Amygdala (tissue), 56 donors: ENCODE data around the gene ZNF169.
"Not testable (repeated sequence)": the region's sequence is repeated elsewhere in the genome, so short reads cannot be mapped to it uniquely, and the experiment has no call there.

Experiments
- DNase-seq, 56 donors: peaks; one replicate each; lab custom pipeline; 2025; lab: John Stamatoyannopoulos, UW

Gene ZNF169

DNA sequence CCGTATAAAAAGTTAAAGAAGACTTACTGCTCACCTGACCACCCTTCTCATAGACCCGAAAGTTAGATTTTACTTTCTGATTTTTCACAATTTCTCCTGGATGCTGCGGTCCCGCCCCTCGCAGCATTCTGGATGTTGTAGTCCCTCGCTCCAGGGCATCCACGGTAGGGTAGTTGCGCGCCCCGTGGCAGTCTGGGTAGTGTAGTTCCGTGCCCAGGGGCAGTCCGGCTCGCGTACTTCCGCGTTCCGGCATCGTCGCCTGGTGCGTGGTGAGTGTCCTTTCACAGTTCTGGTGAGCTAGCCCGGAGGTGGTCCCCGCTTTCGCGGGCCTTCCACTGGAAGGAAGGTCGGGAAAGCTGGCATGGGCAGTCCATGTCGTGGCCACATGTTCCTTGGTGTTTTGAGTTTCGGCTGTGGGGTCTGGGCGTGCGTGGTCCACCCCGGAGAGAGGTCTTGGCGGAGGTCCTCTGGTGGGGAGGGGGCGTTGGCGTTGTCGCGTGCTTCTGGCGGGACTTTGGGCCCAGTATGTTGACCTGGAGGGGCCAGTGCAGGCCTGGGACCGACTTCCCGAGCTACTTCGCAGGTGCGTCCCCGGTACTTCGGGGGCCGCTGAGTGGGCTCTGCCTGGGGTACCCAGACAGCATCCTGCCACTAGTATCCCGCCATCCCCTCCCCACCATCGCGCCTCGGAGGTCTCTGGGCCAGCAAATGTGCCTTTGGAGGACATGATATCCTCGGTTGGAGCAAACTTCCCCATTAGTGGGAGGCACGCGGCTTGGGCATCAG, at the start of gene ZNF169:
Gene ZNF169, plus strand, starts transcription at position 222 of the 786 bp plus-strand sequence. CDS start 19,515 bp downstream, outside the sequence.
- DNase-seq: peak; percentile 18 to 94 (median 78)

DNA sequence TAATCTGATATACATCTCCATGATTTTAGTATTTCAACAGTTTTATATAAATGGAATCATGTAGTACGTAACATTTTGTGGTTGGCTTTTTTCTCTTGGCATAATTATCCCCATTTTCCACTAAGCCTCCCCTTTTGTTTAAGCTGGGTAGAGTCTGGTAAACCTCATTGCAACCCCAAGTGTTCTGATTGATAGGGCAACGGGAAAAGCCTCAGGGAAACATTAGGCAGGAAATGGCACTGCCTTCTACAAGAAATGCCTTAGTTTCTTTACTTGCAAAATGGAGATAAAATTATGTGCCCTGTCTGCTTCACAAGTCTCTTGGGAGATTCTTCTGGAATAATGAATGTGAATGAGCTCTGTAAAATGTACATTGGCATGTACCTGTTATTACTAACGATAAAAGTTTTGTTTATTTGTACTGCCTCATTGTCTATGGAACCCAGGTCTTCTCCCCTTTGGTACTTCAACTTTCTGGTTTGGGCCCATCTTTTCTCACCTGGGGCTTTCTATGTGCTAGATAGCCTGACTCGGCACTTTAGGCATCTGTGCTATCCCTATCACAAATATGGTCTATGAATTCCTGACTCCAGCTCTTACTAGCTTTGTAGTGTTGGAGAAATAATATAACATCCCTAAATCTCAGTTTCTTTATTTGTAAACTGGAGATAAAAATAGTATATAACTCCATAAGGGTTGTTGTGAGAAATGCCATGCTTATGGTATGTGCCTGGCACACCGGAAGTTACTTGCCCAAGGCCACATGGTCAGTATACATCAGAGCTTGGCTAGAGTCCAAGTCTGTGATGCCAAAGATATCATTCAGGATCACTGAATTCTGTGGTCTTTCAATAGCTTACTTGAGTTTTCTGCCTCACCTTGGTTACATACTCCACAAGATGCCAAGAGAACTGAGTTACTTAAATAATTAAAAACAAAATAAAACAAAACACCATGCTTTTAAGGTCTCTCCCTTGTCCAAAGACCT, 48.2 kb upstream of the ZNF169 start:
- DNase-seq: peak in 1 of 56 donors; percentile 20

DNA sequence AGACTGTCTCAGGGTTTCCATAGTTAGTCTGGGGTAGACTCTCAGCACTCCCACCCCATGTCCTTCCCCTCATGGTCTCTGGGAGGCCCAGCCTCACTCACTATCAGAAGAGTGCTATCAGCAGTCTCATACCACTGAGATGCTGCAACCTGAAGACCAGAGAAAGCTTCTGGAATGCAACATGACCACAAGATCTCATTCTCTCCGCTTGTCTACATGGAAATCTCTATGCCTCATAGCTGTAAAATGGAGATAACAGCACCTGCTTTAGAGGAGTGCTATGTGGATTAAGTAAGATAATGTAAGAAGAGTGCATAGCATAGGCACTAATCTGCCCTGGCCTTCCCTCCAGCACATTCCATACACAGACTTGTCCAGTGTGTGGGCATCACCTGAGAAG, 47.0 kb upstream of the ZNF169 start:
- DNase-seq: no peak

DNA sequence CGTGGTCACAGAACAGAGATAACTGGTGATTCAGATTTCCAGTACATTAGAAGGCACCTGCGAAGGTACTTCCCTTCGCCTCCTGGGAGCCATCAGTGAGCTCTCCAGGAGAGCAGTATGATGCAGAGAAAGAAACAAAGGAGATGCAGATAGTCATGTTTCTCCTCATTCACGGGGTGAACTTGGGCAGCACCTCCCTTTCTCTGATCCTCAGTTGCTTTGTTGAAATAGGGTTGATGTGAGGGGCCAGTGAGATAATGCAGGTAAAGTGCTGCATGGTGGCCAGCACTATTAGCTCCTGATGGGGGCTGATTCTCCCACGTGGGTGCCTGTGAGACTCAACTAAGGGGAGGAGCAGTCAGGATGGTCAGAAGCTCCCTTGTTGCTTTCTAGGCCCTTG, 46.6 kb upstream of the ZNF169 start:
- DNase-seq: no peak

DNA sequence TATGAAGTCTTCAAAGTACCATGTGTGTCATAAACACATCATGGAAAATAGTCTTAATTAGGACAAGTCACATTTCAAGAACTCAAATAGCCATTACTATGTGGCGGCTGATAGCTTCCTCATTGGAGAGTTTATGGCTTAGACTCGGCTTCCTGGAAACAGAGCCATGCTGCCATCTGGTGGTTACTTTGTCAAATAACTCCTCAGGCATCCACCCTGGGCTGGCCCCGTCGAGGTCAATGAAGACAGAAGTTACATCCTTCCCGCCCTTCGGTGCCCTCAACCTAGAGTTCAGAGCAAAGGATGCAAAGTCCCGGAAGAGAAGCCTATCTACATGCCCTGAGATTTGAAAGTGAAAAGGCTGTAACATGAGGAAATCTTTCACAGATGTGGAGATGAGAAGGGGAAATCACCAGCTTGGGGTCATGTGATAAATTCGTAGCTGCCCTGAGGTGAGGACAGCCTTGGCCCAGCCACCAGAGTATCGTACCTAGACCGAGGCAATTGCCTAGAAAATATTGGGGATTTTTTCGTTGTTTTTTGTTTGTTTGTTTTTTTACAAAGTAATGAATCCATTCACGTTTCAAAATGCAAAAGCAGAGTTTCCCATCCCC, 45.5 kb upstream of the ZNF169 start:
- peak in 48 of 56 donors; percentile 4 to 83 (median 41) for DNase-seq

DNA sequence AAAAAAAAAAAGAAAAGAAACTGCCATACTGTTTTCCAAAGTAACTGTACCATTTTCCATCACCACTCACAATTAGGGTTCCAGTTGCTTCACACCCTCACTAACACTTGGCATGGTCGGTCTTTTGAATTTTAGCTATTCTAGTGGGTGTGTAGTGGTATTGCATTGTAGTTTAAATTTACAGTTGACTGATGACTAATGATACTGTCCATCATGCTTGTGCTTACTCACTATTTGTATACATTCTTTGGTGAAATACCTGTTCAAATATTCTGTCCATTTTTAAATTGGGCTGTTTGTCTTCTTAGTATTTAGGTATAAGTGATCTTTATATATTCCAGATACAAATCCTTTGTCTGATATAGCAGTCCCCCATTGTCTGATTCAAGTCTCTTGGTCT, 36.2 kb upstream of the ZNF169 start:
- DNase-seq: no peak

DNA sequence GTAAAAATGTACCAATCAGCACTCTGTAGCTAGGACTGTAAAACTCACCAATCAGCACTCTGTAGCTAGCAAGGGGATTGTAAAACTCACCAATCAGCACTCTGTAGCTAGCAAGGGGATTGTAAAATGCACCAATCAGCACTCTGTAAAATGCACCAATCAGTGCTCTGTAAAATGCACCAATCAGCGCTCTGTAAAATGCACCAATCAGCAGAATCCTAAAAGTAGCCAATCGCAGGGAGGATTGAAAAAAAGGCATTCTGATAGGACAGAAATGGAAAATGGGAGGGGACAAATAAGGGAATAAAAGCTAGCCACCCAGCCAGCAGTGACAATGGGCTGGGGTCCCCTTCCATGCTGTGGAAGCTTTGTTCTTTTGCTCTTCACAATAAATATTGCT, 33.7 kb upstream of the ZNF169 start:
- DNase-seq: not testable (repeated sequence)

DNA sequence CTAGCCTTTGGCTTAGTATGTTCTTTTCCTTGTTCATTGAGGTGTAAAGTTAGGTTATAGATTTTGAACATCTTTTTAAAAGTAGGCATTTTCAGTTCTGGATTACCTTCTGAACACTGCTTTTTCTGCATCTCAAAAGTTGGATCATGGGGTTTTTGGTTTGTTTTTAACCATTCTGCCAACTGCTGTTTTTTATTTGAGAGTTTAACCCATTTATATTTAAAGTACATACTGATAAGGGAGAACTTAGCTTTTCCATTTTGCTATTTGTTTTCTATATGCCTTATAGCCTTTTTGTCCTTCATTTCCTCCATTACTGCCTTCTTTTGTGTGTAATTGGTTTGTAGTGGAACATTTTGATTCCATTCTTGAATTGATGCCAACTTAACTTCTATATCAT, 30.5 kb upstream of the ZNF169 start:
- DNase-seq: no peak

DNA sequence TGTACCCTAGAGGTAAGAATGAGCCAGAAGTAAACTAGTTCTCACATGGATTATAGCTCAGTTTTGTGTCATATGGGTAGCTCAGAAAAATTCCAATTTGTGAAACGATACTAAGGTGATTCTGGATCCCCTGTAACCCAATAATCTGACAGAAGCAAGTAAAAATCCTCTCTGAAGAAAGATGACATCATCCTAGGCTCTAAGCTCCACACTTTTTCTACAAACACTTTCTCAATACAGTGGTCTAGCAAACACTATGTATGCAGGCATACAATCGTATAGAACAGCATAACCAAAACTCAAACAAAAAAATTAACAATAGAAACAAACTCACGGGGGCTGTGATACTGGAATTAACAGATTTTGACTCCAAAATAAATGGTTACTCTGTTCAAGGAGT, 26.7 kb upstream of the ZNF169 start:
- no peak for DNase-seq

DNA sequence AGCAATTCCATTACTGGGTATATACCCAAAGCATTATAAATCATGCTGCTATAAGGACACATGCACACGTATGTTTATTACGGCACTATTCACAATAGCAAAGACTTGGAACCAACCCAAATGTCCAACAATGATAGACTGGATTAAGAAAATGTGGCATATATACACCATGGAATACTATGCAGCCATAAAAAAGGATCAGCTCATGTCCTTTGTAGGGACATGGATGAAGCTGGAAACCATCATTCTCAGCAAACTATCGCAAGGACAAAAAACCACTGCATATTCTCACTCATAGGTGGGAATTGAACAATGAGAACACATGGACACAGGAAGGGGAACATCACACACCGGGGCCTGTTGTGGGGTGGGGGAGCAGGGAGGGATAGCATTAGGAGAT, 18.0 kb upstream of the ZNF169 start:
- not testable (repeated sequence) for DNase-seq

DNA sequence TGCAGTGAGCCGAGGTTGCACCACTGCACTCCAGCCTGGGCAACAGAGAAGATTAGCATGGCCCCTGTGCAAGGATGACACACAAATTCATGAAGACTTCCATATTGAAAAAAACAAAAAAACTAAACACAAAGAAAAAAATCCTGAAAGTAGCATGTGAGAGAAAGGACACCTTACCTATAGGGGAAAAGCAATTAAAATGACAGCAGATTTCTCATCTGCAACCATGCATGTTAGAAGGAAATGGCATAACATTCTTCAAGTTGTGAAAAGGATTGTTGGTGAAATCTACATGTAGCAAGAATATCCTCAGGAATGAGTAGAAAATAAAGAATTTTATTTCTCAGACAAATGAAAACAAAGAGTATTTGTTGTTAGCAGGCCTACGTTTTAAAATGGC, 13.4 kb upstream of the ZNF169 start:
- no peak for DNase-seq

DNA sequence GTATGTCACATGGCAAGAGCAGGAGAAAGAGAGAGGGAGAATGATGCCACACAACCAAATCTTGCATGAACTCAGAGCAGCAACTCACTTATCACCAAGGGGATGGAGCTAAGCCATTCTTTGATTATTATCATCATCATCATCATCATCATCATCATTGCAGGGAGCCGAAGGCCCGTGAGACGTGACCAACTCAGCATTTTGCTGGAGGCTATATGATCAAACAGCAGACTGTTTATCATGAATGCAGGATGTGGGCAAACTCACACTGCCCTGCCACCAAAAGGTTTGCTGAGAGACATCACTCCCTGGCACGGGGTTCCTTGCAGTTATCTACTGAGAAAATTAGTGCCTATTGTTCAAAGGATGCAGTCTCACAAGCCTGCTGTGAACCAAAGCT, 8.6 kb upstream of the ZNF169 start:
- no peak for DNase-seq

DNA sequence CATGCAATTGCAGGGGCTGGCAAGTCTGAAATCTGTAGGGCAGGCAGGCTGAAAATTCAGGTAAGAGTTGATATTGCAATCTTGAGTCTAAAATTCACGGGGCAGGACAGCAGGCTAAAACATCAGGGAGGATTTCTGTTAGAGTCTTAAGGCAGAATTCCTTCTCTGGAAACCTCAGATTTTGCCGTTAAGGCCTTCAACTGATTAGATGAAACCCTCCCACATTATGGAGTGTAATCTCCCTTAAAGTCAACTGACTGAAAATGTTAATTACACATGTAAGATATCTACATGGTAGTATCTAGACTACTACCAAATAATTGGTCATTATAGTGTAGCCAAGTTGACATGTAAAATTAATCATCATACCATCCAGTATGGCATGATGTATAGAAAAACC, 3.1 kb upstream of the ZNF169 start:
- no peak for DNase-seq

DNA sequence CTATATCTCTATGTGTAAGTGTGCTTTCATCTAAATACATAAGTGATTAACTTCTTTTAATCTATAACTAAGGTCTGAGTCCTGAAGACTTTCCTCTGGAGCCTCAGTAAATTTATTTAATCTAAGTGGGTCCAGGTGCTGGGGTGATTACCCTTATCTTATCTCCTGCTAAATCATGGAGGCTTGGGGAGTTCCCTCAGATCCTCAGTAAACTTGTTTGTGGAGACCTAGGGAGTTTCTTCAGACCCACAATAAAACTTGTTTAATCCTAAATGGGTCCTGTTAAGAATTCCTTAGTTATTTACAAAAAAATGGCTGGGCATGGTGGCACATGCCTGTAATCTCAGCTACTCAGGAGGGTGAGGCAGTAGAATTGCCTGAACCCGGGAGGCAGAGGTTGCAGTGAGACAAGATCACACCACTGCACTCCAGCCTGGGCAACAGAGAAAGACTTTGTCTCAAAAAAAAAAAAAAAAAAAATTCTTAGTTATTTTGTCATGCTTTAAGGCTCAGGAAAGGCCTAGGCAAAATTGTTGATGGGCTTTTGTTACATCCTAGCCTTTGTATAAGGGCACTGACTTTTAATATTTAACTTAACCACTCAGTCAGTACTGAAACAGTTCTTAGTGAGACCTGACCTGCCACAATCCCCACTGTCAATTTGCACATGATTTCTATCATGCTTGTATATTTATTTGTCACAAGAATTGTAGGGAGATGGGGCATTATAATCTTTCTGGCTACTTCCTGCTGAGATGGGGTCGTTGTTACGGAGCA, 6.7 kb downstream of the ZNF169 start:
- not testable (repeated sequence) for DNase-seq

DNA sequence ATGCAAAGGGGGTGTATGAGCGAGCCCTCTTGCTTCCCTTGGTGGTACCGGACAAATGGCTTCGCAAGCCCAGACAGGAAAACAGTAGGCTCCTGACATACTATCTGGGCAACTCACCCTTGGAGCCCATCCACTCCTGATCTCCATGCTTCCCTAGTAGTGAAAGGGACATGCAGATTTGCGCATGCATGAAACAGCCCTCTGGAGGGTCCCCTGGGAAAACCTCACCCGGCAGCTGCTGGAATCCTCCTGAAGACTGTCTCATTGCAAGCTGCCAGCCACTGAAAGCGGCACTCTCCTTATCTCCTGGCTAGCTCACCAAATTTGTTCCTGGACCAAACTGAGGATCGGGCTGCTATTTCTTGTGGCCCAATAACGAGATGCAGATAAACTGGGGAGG, 10.2 kb downstream of the ZNF169 start:
- DNase-seq: no peak

DNA sequence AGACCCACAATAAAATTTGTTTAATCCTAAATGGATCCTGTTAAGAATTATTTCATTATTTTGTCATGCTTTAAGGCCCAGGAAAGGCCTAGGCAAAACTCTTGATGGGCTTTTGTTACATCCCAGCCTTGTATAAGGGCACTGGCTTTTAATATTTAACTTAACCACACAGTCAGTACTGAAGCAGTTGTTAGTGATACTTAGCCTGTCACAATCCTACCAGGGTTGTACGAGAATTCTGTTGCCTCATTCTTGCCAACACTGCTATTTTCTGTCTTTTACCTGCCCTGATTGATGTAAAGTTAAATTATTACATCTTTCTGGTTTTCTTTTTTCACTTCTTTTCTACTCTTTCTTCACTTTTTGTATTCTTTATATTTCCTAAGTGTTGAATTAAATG, 10.9 kb downstream of the ZNF169 start:
- no peak for DNase-seq

DNA sequence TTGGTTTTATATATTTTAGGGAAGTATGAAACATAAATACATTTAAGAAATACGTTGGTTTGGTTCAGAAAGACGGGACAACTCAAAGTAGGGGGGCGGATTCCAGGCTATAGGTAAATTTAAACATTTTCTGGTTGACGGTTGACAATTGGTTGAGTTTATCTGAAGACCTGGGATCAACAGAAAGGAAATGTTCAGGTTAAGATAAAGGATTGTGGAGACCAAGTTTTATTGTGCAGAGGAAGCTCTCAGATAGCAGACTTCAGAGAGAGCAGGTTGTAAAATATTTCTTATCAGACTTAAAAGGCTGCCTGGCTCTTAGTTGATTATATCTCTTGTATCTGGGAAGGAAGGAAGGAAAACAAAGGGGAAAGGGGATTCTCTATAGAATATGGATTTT, 17.9 kb downstream of the ZNF169 start:
- DNase-seq: not testable (repeated sequence)

DNA sequence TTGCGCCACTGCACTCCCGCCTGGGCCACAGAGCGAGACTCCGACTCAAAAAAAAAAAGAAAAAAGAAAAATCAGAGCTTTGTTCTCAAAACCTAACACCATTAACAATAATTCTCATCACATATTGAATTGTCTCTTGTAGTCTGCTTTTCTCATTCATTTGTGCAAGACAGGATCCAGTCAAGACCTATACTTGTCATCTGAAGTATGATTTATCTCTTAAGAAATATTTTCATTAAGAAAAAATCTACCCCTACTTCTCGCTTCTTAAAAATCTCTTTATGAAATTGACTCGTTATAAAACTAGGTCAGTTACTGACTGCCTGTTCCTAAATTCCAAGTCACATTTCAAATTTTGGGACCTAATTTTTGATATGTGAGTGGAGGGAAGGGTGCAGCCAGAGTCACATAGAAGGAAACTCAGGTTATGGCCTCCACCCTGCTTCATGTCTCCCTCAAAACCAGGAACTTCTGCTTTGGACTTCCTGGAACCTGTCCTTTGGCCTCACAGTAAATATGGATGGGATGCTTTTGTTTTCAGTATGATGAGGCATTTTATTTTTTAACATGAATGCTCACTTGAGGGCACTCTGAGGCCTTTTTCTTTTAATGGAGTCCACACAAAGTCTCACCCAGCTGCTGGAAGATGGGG, 18.9 kb downstream of the ZNF169 start:
- no peak for DNase-seq

DNA sequence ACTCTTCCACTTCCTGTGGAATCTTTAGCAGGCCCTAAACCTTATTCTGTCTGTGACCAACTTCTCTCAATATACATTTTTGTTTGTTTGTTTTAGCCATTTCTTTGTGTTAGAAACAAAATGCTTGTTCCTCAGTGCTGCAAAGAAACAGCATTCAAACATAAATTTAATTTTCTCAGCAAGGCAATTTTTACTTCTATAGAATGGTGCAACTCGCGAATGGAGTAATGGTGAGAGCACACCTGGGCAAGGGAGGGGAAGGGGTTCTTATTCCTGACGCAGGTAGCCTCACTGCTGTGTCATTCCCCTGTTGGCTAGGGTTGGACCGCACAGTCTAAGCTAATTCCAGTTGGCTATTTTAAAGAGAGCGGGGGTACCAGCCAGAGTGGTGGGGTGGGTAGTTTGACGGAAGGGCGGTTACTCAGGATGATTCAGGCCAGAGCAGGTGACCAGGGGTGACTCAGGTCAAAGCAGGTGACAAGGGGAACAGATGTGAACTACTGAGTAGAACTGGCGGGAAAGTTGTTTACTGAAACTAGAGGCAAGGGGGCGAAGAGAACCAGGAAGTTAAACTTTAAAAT, 21.4 kb downstream of the ZNF169 start:
- DNase-seq: no peak
